Colon (tissue), 2 donors: Measurements from ENCODE around the gene ARMC10.
"Not testable (repeated sequence)": the region's sequence is repeated elsewhere in the genome, so short reads cannot be mapped to it uniquely, and the experiment has no call there.

ENCODE experiments used
- FAIRE-seq: peaks from 2 replicates; lab custom pipeline; 2012; peaks lifted over from hg19 to GRCh38; lab: Jason Lieb, UNC
- donor health status: control.
- donor health status: control.

ARMC10 gene

GRCh38 chr7:103074519-103075336 lies at the start of gene ARMC10, which contains the start of gene FBXL13:
ARMC10 (plus strand) TSS chr7:103075140; CDS start chr7:103075273, 133 bp downstream.
FBXL13 (minus strand) TSS chr7:103074796.
- no peak for FAIRE-seq

DNA sequence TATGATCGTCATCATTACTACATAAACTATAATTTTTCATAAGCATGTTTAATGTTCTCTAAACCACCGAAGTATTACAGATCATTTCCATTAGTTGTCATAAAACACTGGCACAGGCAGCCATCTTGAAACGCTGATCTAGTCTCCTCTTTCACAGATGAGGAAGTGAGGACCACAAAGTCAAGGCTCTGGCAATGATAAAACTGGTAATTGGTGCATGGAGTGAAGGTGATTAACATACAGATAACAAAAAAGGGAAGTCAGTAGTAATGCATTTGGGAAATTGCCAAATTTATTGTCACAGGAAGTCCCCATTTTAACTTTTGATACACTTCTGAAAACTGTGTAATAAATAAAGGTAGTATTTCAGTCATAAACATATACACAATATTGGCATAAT lies 49.6 kb upstream of the ARMC10 start:
- FAIRE-seq = no peak

- no peak for FAIRE-seq
Measured at GRCh38 chr7:103031024-103031423, 43.9 kb upstream of the ARMC10 start.

DNA sequence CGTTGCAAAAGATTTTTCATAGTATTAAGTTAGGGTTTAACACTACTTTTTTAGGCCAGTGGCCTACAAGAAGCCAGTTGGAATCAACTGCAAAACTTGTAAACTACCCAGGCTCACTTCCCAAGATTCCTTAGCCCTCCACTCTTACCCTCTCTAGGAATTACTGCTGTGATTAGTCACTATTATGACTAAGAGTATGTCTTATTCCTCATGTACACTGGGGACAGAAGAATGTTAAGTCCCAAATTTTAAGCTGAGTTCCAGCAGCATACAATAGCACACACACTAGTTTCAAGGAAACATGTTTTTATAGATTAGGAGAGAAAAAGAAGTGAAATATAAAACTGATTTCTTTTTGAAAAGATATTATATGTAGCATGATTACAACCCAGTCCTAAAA lies 43.2 kb upstream of the ARMC10 start:
- no peak for FAIRE-seq

DNA sequence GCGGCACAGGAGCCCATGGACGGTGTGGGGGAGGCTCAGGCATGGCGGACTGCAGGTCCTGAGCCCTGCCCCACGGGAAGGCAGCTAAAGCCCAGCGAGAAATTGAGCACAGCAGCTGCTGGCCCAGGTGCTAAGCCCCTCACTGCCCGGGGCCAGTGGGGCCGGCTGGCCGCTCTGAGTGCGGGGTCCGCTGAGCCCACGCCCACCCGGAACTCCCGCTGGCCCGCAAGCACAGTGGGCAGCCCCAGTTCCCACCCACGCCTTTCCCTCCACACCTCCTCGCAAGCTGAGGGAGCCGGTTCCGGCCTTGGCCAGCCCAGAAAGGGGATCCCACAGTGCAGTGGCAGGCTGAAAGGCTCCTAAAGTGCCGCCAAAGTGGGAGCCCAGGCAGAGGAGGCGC lies 40.6 kb upstream of the ARMC10 start:
- not testable (repeated sequence) for FAIRE-seq

GRCh38 chr7:103037476-103037822 lies 37.5 kb upstream of the ARMC10 start:
- no peak for FAIRE-seq

- FAIRE-seq = not testable (repeated sequence)
Measured at GRCh38 chr7:103037823-103038739, 36.9 kb upstream of the ARMC10 start.

GRCh38 chr7:103041815-103042214 lies 33.1 kb upstream of the ARMC10 start:
- not testable (repeated sequence) for FAIRE-seq

DNA sequence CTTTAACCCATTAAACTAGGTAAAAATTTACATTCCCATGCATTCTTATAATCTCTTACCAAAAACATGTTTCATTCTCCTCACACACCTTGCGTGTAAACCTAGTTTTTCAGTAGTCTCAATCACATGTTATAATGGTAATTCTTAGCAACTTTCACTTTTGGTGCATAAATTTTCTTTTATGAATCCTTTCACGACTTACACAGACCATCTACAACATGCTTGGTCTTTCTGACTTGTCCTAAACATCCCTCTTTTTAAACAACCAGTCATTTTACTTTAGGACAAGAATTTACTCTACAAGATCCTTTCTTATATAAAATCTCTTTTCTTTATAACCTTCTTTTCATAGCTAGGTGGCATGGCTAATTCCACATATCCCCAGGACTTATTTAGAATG lies 26.1 kb upstream of the ARMC10 start:
- no peak for FAIRE-seq

DNA sequence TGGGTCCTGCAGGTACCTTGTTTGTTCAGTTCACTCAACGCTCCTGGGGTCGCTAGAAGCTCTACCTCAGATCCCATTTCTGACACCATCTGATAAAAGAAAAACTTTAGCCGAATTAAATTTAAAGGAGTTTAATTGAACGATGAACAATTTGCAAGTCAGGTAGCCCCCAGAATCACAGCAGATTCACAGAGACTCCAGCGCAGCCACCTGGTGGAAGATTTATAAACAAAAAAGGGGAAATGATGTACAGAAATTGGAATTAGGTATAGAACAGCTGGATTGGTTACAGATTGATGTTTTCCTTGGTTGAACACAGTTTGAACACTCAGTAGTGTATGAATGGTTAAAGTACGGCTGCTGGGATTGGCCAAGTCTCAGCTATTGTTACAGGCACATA lies 23.4 kb upstream of the ARMC10 start:
- FAIRE-seq = no peak

GRCh38 chr7:103056006-103056405 lies 18.9 kb upstream of the ARMC10 start:
- not testable (repeated sequence) for FAIRE-seq

DNA sequence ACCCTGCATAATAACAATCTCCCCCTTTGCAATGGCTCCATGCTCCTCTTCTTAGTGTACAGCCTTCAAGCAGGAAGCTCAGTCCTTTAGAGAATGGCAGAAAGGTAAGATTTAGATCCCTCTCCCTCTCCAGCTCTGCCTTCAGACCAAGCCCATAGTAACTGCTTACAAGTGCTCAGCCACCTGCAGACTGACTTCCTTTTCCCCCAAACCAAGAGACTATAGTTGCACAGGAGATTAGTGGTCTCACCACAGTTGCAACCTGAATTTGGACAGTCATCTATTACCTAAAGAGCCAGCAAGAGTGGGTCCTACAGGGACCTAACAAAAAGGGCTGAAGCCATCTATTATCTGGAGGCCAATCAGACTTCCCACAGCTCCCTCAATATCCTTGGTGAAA lies 16.8 kb upstream of the ARMC10 start:
- no peak for FAIRE-seq

- FAIRE-seq = no peak
Measured at GRCh38 chr7:103059471-103059870, 15.5 kb upstream of the ARMC10 start.

DNA sequence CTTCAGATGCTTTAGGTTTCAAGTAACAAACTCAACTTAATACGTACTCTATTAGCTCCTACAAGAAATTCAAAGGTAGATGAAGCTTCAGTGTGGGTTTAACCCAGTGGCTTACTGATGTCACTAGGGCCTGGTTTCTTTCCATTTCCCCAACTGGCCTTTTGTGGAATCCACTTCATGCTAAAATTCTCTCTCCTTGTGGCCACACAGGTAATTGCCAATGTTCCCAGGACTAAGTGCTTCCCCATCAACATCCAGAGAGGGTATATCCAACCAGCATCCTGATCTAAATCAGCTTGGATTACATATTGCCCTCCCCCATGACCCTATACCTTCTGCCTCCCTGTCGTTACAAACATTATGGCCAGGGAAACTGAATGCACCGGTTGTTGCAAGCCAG lies 11.0 kb upstream of the ARMC10 start:
- FAIRE-seq = no peak

- FAIRE-seq = no peak
Measured at GRCh38 chr7:103065667-103066066, 9.3 kb upstream of the ARMC10 start.

GRCh38 chr7:103068414-103069403 lies 6.2 kb upstream of the ARMC10 start:
- no peak for FAIRE-seq

DNA sequence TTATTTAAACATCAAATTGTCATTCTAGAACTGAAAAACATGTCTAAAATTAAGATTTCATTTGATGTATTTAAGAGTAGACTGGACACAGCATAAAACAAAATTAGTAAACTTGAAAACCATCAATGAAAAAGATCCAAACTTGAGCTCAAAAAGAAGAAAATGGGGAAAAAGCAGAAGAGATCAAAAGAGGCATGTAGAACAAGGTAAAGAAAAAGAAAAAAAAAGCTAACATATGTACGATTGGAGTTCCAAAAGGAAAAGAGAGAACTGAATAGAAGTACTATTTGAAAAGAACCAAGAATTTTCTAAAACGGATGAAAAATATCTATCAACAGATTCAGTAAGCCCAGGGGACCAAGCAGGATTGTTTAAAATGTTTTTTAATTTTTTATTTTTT lies 3.9 kb upstream of the ARMC10 start:
- FAIRE-seq = no peak

DNA sequence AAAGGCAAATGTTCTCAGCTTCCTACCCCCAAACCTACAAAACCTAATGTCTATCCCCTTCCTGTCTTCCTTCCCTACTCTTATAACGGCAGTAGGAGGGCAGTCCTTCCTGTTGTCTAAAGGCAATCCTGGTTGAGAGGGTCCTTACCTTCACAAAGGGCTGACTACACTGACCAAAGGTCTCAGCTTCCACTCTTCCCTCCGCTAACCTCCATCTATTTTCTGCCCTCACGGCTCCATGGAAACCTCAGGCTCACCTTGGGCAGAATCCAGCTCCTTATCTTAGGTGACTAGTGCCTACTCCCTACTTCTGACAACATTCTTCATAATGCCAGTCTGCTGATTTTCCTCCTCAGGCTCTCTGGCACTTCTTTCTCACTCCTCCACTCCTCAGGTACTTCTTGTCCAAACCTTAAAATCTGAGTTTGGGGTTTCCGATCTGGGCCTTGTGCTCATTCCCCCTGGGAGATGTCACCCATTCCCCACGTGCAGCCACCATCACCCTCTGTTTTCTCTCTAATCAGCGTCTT lies 886 bp upstream of the ARMC10 start:
- no peak for FAIRE-seq

DNA sequence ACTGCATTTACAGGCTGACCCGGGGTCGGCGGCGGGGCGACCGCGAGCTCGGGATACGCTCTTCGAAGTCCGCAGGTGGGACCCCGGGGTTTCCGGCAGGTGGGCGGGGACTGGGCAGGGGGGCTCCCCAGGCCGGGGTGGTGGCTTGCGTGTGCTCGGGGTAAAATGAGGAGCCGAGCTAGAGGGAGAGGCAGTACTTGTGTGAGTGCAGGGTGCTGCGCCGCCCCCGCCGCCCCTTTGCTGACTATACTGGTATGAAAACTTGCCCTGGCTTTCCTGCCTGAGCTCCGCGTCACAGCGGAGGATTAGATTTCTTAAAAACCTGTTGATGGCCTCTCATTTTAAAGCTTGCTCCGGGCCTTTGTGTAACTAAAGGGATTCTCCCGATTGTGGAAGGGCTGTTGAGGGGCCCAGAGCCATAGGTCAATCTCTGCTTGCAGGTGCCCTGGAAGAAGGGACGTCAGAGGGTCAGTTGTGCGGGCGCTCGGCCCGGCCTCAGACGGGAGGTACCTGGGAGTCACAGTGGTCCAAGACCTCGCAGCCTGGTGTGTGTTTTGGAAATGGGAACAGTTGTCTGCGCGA lies 488 bp downstream of the ARMC10 start:
- FAIRE-seq = no peak

DNA sequence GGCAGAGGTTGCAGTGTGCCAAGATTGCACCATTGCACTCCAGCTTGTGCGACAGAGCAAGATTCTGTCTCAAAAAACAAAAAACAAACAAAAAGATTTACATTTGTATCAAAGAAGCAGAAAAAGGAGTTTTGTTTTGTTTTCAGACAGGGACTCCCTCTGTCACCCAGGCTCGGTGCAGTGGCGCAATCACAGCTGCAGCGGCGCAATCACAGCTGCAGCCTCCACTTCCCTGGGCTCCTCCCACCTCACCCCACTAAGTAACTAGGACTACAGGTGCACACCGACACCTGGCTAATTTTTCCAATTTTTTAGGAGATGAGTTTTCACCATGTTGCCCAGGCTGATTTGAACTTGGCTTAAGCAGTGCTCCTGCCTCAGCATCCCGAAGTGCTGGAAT lies 1.8 kb downstream of the ARMC10 start:
- FAIRE-seq = no peak

GRCh38 chr7:103077318-103077717 lies 2.4 kb downstream of the ARMC10 start:
- no peak for FAIRE-seq
